Ascending aorta (tissue), 2 donors: ENCODE data around the gene ZIC1. TPM values are rescaled to one million over a fixed set of nuclear protein-coding genes. Genes with fewer than 3 reads are reported as not detected.

Source experiments
- DNase-seq, 2 donors: peaks; one replicate each; pipeline ENCODE4 v3.0.0-alpha.2; 2019; ENCODE audit warnings: low spot score in 2 of 2
- H3K27ac ChIP-seq, 2 donors: fragments of 200-600 bp; sonication (generic); one replicate each; pipeline ENCODE4 v1.5.1; 2016 to 2017; ENCODE audit warnings: mild to moderate bottlenecking in 1 of 2
- H3K27me3 ChIP-seq: fragments of 200-600 bp; sonication (generic); one replicate; pipeline ENCODE4 v1.5.1; 2017
- H3K36me3 ChIP-seq, 2 donors: fragments of 200-600 bp; sonication (generic); one replicate each; pipeline ENCODE4 v1.5.1; 2016
- H3K4me1 ChIP-seq, 2 donors: fragments of 200-600 bp; sonication (generic); one replicate each; pipeline ENCODE4 v1.5.1; 2016 to 2017; ENCODE audit warnings: mild to moderate bottlenecking in 1 of 2
- H3K4me3 ChIP-seq, 2 donors: fragments of 200-600 bp; sonication (generic); one replicate each; pipeline ENCODE4 v1.5.1; 2016 to 2017; ENCODE audit warnings: mild to moderate bottlenecking in 1 of 2
- H3K9me3 ChIP-seq, 2 donors: fragments of 200-600 bp; sonication (generic); one replicate each; pipeline ENCODE4 v1.5.1; 2016
- intact Hi-C: fragments of 100-400 bp; cut with DNase I; formaldehyde crosslinking; loops from one replicate; pipeline ENCODE4 v1.15.1; 2023
- total RNA-seq: library from RNA; depleted of rRNA; stranded (reverse); fragments of >200 nt; gene quantifications from one replicate; pipeline ENCODE4 v1.1.0, GENCODE V29; 2016
- TF ChIP-seq, protein P1 (sequence below), 3 experiments: fragments of 200-600 bp in 2 of 3; fragments of 450-650 bp in 1 of 3; sonication (generic) in 2 of 3; IDR thresholded peaks; one replicate each; pipeline ENCODE4 v1.5.1; 2016 to 2019; ENCODE audit warnings: antibody characterized with exemption in 3 of 3, mild to moderate bottlenecking in 1 of 3, moderate library complexity in 1 of 3

The ZIC1 gene
- total RNA-seq, 1 donor from 2014 or later = 1.5 TPM

DNA sequence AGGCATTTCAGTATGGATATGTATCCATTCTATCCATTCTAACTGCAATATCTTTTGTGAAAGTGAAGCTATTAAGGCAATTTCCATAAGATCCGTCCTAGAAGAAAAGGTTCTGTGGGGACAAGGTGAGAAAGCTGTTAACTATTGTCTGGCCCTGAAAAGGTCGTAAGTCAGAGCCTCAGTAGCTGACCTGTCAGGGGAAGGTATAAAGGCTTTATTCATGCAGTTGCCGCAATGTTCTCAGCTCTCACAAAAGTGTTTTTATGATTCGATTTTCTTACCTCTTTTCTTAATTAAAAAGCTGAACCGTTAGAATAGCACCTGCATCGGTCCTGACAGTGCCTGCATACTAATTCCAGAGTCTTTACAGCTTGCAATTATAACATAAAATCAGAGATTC is 27.6 kb upstream of the ZIC1 start:
- H3K27me3 ChIP-seq = peaks cover 35% of the 10 kb centered on the region
- intact Hi-C loops = loop anchor here (10.0 kb wide), 1 partner anchor 233 kb away; no protein-coding TSS in a partner anchor
- no peak overlapping the region for H3K27ac ChIP-seq
- no peaks in the 10 kb centered on the region for H3K36me3 ChIP-seq
- H3K4me1 ChIP-seq = no peaks in the 10 kb centered on the region
- no peak for DNase-seq
- TF ChIP-seq, protein P1, sequence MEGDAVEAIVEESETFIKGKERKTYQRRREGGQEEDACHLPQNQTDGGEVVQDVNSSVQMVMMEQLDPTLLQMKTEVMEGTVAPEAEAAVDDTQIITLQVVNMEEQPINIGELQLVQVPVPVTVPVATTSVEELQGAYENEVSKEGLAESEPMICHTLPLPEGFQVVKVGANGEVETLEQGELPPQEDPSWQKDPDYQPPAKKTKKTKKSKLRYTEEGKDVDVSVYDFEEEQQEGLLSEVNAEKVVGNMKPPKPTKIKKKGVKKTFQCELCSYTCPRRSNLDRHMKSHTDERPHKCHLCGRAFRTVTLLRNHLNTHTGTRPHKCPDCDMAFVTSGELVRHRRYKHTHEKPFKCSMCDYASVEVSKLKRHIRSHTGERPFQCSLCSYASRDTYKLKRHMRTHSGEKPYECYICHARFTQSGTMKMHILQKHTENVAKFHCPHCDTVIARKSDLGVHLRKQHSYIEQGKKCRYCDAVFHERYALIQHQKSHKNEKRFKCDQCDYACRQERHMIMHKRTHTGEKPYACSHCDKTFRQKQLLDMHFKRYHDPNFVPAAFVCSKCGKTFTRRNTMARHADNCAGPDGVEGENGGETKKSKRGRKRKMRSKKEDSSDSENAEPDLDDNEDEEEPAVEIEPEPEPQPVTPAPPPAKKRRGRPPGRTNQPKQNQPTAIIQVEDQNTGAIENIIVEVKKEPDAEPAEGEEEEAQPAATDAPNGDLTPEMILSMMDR (IDR thresholded peaks at IDR 0.05) = no peak
- H3K9me3 ChIP-seq = no peaks in the 10 kb centered on the region
- H3K4me3 ChIP-seq = no peak overlapping the region

- H3K4me1 ChIP-seq = no peaks in the 10 kb centered on the region
- no peak overlapping the region for H3K4me3 ChIP-seq
- DNase-seq = no peak
- intact Hi-C loops = loop anchor here (10.0 kb wide), 1 partner anchor 231 kb away; no protein-coding TSS in a partner anchor
- TF ChIP-seq, protein P1 (IDR thresholded peaks at IDR 0.05) = no peak
- no peak overlapping the region for H3K27ac ChIP-seq
- H3K9me3 ChIP-seq = no peaks in the 10 kb centered on the region
- H3K27me3 ChIP-seq = peaks cover 36% of the 10 kb centered on the region
- no peaks in the 10 kb centered on the region for H3K36me3 ChIP-seq
Observed at GRCh38 chr3:147383617-147384016, 25.5 kb upstream of the ZIC1 start.

GRCh38 chr3:147384210-147385058 is 24.7 kb upstream of the ZIC1 start:
- intact Hi-C loops = loop anchor here (10.0 kb wide), 1 partner anchor 230 kb away; no protein-coding TSS in a partner anchor
- no peaks in the 10 kb centered on the region for H3K36me3 ChIP-seq

GRCh38 chr3:147385059-147386012 is 23.8 kb upstream of the ZIC1 start:
- Histone ChIP-seq H3K27ac (no peak overlapping the region), H3K4me1 (no peaks in the 10 kb centered on the region), H3K36me3 (no peaks in the 10 kb centered on the region), H3K9me3 (no peaks in the 10 kb centered on the region), H3K4me3 (no peak overlapping the region), H3K27me3 (peaks cover 29% of the 10 kb centered on the region)
- intact Hi-C loops = loop anchor here (10.0 kb wide), 1 partner anchor 229 kb away; no protein-coding TSS in a partner anchor
- TF ChIP-seq, protein P1 (IDR thresholded peaks at IDR 0.05) = no peak
- DNase-seq = no peak

More at GRCh38 chr3:147384210-147385058, 24.7 kb upstream of the ZIC1 start:
- Histone ChIP-seq H3K27ac (no peak overlapping the region), H3K27me3 (peaks cover 36% of the 10 kb centered on the region), H3K9me3 (no peaks in the 10 kb centered on the region), H3K4me3 (no peak overlapping the region), H3K4me1 (no peaks in the 10 kb centered on the region)
- no peak for DNase-seq
- TF ChIP-seq, protein P1 (IDR thresholded peaks at IDR 0.05) = no peak

- Histone ChIP-seq H3K36me3 (no peaks in the 10 kb centered on the region), H3K9me3 (no peaks in the 10 kb centered on the region), H3K27ac (no peak overlapping the region), H3K27me3 (peaks cover 44% of the 10 kb centered on the region), H3K4me1 (peaks cover 0 to 6% of the 10 kb centered on the region in 2 donors), H3K4me3 (no peak overlapping the region)
- intact Hi-C loops = loop anchor here (10.0 kb wide), 1 partner anchor 227 kb away; no protein-coding TSS in a partner anchor
- DNase-seq = no peak
- TF ChIP-seq, protein P1 (IDR thresholded peaks at IDR 0.05) = no peak
Observed at GRCh38 chr3:147387291-147387884, 21.8 kb upstream of the ZIC1 start.
